Measurements from ENCODE around the gene PDK2.
A peak's percentile ranks its signal among the peaks of the same experiment; 100 is the strongest.

The PDK2 gene

GRCh38 chr17:50155115-50155819, 60.1 kb downstream of the PDK2 start:
- Mint-ChIP-seq H3K4me1 (peaks cover 58% of the 10 kb centered on the region), H3K9me3 (no peaks in the 10 kb centered on the region), H3K27me3 (peaks cover 8% of the 10 kb centered on the region), H3K36me3 (no peaks in the 10 kb centered on the region), H3K4me3 (no peak overlapping the region), H3K27ac (no peak overlapping the region)
- CTCF ChIA-PET = interaction anchor here (1.2 to 1.8 kb wide), 3 partner anchors 10 to 45 kb away, joined by 3 to 8 read pairs (median 6); no protein-coding TSS in a partner anchor
- DNase-seq = no peak

GRCh38 chr17:50157891-50158290, 62.7 kb downstream of the PDK2 start:
- no peak overlapping the region for H3K4me3 Mint-ChIP-seq
- CTCF ChIA-PET = interaction anchor here (0.9 to 3.0 kb wide), 7 partner anchors 10 to 131 kb away, joined by 3 to 16 read pairs (median 3); partner anchors contain the start of gene SAMD14

GRCh38 chr17:50161023-50161910, 66.1 kb downstream of the PDK2 start:
- peaks cover 6% of the 10 kb centered on the region for H3K36me3 Mint-ChIP-seq
- H3K9me3 Mint-ChIP-seq = peaks cover 7% of the 10 kb centered on the region
- peak; percentile 95 for DNase-seq
- peak overlapping the region; percentile 67 for H3K4me3 Mint-ChIP-seq
- CTCF ChIA-PET = interaction anchor here (0.9 to 2.7 kb wide), 23 partner anchors 10 to 137 kb away, joined by 3 to 55 read pairs (median 5); partner anchors contain the start of genes PPP1R9B and SAMD14
- H3K4me1 Mint-ChIP-seq = peaks cover 48% of the 10 kb centered on the region
- H3K27ac Mint-ChIP-seq = peak overlapping the region; percentile 83
- H3K27me3 Mint-ChIP-seq = peaks cover 24% of the 10 kb centered on the region

More at GRCh38 chr17:50157891-50158290, 62.7 kb downstream of the PDK2 start:
- Mint-ChIP-seq H3K36me3 (peaks cover 6% of the 10 kb centered on the region), H3K4me1 (peaks cover 66% of the 10 kb centered on the region), H3K27me3 (peaks cover 11% of the 10 kb centered on the region), H3K27ac (peak overlapping the region; percentile 45), H3K9me3 (peaks cover 7% of the 10 kb centered on the region)
- DNase-seq = peak; percentile 42

Measured in activated naive CD4-positive, alpha-beta T cell treated with anti-CD3 and anti-CD28 coated beads, Interleukin-2, amount 10 ng/mL, durations not matched to agents 7 days and 5 days (primary cell).